Vagina (tissue), 2 donors: ENCODE data around the gene SERPING1. TPM values are rescaled to one million over a fixed set of nuclear protein-coding genes. Genes with fewer than 3 reads are reported as not detected.
A peak's percentile ranks its signal among the peaks of the same experiment; 100 is the strongest.

Experiments
- DNase-seq, 2 donors: peaks; one replicate each; pipeline ENCODE4 v3.0.0-alpha.2; 2017; ENCODE audit errors: extremely low spot score in 2 of 2
- H3K27ac ChIP-seq: fragments of 200-600 bp; sonication (generic); one replicate; pipeline ENCODE4 v1.5.1; 2019
- H3K27me3 ChIP-seq: fragments of 200-600 bp; sonication (generic); one replicate; pipeline ENCODE4 v1.5.1; 2019
- H3K36me3 ChIP-seq, 2 donors: fragments of 200-600 bp; sonication (generic); one replicate each; pipeline ENCODE4 v1.5.1; 2017 to 2019
- H3K4me1 ChIP-seq: fragments of 200-600 bp; sonication (generic); one replicate; pipeline ENCODE4 v1.5.1; 2019
- H3K4me3 ChIP-seq, 2 donors: fragments of 200-600 bp; sonication (generic); 1 replicate in 1 of 2; 2 replicates in 1 of 2; pipeline ENCODE4 v1.5.1; 2016 to 2019
- H3K9me3 ChIP-seq: fragments of 200-600 bp; sonication (generic); one replicate; pipeline ENCODE4 v1.5.1; 2019
- CTCF ChIP-seq, 3 experiments: fragments of 450-650 bp in 2 of 3; fragments of 200-600 bp in 1 of 3; sonication (generic) in 1 of 3; IDR thresholded peaks; one replicate each; pipeline ENCODE4 v1.5.1; 2017 to 2019; ENCODE audit warnings: antibody characterized with exemption in 3 of 3, mild to moderate bottlenecking in 2 of 3, moderate library complexity in 2 of 3
- POLR2A ChIP-seq, 2 donors: fragments of 450-650 bp; IDR thresholded peaks; one replicate each; pipeline ENCODE4 v1.6.1; 2017; ENCODE audit warnings: antibody characterized with exemption in 2 of 2, mild to moderate bottlenecking in 2 of 2, moderate library complexity in 2 of 2
- POLR2AphosphoS5 ChIP-seq, 2 donors: sonication (generic); formaldehyde crosslinking; IDR thresholded peaks; one replicate each; pipeline ENCODE4 v1.9.0; 2017; ENCODE audit warnings: antibody characterized with exemption in 2 of 2, mild to moderate bottlenecking in 2 of 2, low read depth in 1 of 2; ENCODE audit not compliant: insufficient read depth in 1 of 2
- intact Hi-C: fragments of 100-400 bp; cut with DNase I; formaldehyde crosslinking; loops from one replicate; pipeline ENCODE4 v1.15.1; 2023
- total RNA-seq: library from RNA; depleted of rRNA; stranded (reverse); fragments of >200 nt; gene quantifications from one replicate; pipeline ENCODE4 v1.2.3, GENCODE V29; 2016

The SERPING1 gene
- 779 TPM for total RNA-seq

GRCh38 chr11:57597461-57597915, at the start of gene SERPING1:
Gene SERPING1 (plus strand): TSS chr11:57597685. CDS start chr11:57598271, 586 bp downstream.
- peak in 1 of 2 donors; percentile 96 for DNase-seq
- peaks cover 0 to 3% of the 10 kb centered on the region in 2 donors for H3K36me3 ChIP-seq
- H3K9me3 ChIP-seq: no peaks in the 10 kb centered on the region
- no peaks in the 10 kb centered on the region for H3K27me3 ChIP-seq
- peak within 1 kb of the TSS; percentile 61 to 83 for H3K4me3 ChIP-seq
- peaks cover 30% of the 10 kb centered on the region for H3K4me1 ChIP-seq
- H3K27ac ChIP-seq: peak within 1 kb of the TSS; percentile 92
- intact Hi-C loops: no loop called here
- TF ChIP-seq POLR2A (IDR thresholded peaks at IDR 0.05) (no peak), CTCF (IDR thresholded peaks at IDR 0.05) (no peak)

GRCh38 chr11:57547854-57548377, 49.6 kb upstream of the SERPING1 start:
- Histone ChIP-seq H3K9me3 (no peaks in the 10 kb centered on the region), H3K36me3 (peaks cover 0 to 49% of the 10 kb centered on the region in 2 donors), H3K27me3 (no peaks in the 10 kb centered on the region), H3K4me3 (no peak overlapping the region), H3K27ac (no peak overlapping the region), H3K4me1 (no peaks in the 10 kb centered on the region)
- intact Hi-C loops: no loop called here
- no peak for TF ChIP-seq POLR2AphosphoS5 (IDR thresholded peaks at IDR 0.05; ENCODE audit: insufficient read depth in 1 of 2, low read depth in 1 of 2)
- TF ChIP-seq CTCF (IDR thresholded peaks at IDR 0.05): no peak
- no peak for TF ChIP-seq POLR2A (IDR thresholded peaks at IDR 0.05)
- DNase-seq: no peak

GRCh38 chr11:57549983-57550382, 47.5 kb upstream of the SERPING1 start:
- TF ChIP-seq POLR2A (IDR thresholded peaks at IDR 0.05) (no peak), POLR2AphosphoS5 (IDR thresholded peaks at IDR 0.05; ENCODE audit: insufficient read depth in 1 of 2, low read depth in 1 of 2) (no peak), CTCF (IDR thresholded peaks at IDR 0.05) (no peak)
- peaks cover 0 to 67% of the 10 kb centered on the region in 2 donors for H3K36me3 ChIP-seq

GRCh38 chr11:57551941-57552340, 45.5 kb upstream of the SERPING1 start:
- TF ChIP-seq POLR2A (IDR thresholded peaks at IDR 0.05) (no peak), POLR2AphosphoS5 (IDR thresholded peaks at IDR 0.05; ENCODE audit: insufficient read depth in 1 of 2, low read depth in 1 of 2) (no peak), CTCF (IDR thresholded peaks at IDR 0.05) (no peak)
- DNase-seq: no peak
- intact Hi-C loops: no loop called here
- H3K4me1 ChIP-seq: no peaks in the 10 kb centered on the region
- no peak overlapping the region for H3K4me3 ChIP-seq
- no peaks in the 10 kb centered on the region for H3K27me3 ChIP-seq
- no peaks in the 10 kb centered on the region for H3K9me3 ChIP-seq
- peaks cover 0 to 85% of the 10 kb centered on the region in 2 donors for H3K36me3 ChIP-seq
- no peak overlapping the region for H3K27ac ChIP-seq

More at GRCh38 chr11:57549983-57550382, 47.5 kb upstream of the SERPING1 start:
- Histone ChIP-seq H3K27me3 (no peaks in the 10 kb centered on the region), H3K27ac (no peak overlapping the region), H3K4me1 (no peaks in the 10 kb centered on the region), H3K9me3 (no peaks in the 10 kb centered on the region), H3K4me3 (no peak overlapping the region)
- no peak for DNase-seq
- intact Hi-C loops: no loop called here

- TF ChIP-seq CTCF (IDR thresholded peaks at IDR 0.05): no peak
- TF ChIP-seq POLR2A (IDR thresholded peaks at IDR 0.05): no peak
- TF ChIP-seq POLR2AphosphoS5 (IDR thresholded peaks at IDR 0.05; ENCODE audit: insufficient read depth in 1 of 2, low read depth in 1 of 2): no peak
- H3K27ac ChIP-seq: no peak overlapping the region
- no peaks in the 10 kb centered on the region for H3K27me3 ChIP-seq
- peaks cover 0 to 90% of the 10 kb centered on the region in 2 donors for H3K36me3 ChIP-seq
- intact Hi-C loops: no loop called here
- DNase-seq: no peak
- no peaks in the 10 kb centered on the region for H3K4me1 ChIP-seq
- no peaks in the 10 kb centered on the region for H3K9me3 ChIP-seq
- no peak overlapping the region for H3K4me3 ChIP-seq
These were observed 45.0 kb upstream of the SERPING1 start for GRCh38 chr11:57552479-57552878.
